ENCODE measurements around the gene CCSER2. TPM values are rescaled to one million over a fixed set of nuclear protein-coding genes. Genes with fewer than 3 reads are reported as not detected.
"Not testable (repeated sequence)": the region's sequence is repeated elsewhere in the genome, so short reads cannot be mapped to it uniquely, and the experiment has no call there.

Gene CCSER2, protein sequence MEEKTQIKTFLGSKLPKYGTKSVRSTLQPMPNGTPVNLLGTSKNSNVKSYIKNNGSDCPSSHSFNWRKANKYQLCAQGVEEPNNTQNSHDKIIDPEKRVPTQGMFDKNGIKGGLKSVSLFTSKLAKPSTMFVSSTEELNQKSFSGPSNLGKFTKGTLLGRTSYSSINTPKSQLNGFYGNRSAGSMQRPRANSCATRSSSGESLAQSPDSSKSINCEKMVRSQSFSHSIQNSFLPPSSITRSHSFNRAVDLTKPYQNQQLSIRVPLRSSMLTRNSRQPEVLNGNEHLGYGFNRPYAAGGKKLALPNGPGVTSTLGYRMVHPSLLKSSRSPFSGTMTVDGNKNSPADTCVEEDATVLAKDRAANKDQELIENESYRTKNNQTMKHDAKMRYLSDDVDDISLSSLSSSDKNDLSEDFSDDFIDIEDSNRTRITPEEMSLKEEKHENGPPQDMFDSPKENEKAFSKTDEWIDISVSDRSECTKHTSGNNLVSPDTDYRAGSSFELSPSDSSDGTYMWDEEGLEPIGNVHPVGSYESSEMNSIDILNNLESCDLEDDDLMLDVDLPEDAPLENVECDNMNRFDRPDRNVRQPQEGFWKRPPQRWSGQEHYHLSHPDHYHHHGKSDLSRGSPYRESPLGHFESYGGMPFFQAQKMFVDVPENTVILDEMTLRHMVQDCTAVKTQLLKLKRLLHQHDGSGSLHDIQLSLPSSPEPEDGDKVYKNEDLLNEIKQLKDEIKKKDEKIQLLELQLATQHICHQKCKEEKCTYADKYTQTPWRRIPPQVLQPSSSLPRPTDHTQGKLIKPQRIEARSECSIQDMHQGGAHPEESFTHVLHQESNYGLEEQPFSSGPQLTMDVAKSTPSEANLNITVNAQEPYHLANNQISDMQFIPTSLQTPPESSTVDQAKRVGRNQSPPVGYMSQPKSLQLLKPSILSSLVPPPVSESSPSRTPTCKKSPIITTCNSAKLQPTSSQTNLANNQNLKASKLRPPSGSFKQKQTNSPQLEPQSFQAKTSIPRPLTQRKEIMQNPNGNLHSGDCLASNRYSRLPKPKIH
- total RNA-seq (2021; ENCODE audit: unreplicated experiment), result 28.9 TPM
- 8.7 and 8.8 TPM in 2 replicates for polyA plus RNA-seq (2012)
- percentile 83 among the genes with signal in this experiment for Bru-seq, nascent RNA
- BruChase-seq, experiment 1, labeled RNA remaining after a 6-hour chase, result percentile 75 among the genes with signal in this experiment
- percentile 70 among the genes with signal in this experiment for BruChase-seq, experiment 2, labeled RNA remaining after a 2-hour chase
- long read RNA-seq, partial matches to known transcripts, result 62 of 71 reads
- long read RNA-seq, other reads (novel, unspliced or antisense), result 9 of 71 reads

DNA sequence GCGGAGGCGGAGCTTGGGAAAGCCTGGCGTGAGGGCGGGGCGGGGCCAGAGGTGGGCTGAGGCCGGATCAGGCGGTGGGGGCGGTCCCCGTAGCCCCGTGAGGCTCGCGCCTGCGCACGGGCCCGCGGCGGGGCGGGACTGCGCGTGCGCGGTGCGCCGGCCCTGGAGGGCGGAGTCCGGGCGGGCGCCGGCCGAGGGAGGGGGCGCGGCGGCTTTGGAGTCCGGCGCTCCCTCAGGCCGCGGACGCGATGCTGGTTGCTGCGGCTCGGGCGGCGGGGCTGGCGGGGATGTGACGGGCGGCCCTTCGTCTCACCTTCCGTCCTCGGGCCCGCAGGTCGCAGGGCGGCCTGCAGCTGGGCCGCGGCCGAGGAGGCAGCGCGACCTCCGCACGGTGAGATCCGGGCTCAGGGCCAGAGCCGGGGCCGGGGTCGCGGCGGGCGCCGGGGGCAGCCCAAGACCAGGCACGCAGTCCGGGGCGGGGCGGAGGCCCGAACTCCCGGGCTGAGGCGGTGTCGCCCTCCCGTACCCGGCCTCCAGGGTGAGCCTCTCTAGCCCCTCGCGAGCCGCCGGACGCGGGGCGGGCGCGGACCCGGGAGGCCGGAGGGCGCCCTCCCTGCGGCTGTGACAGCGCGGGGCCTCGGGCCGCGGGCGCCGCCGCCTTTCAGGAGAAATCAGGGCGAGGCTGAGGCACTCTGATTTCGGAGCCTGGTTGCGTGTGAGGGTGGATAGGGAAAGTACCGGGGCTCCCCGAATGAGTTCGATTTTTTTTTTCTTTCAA, at the start of gene CCSER2:
CCSER2 (plus strand) TSS at position 172 of the 778 bp plus-strand sequence. CDS start 42,464 bp downstream, outside the sequence.
- H2AFZ ChIP-seq (ENCODE audit: low read depth, low read length, poor library complexity, severe bottlenecking), result no peak within 1 kb of the TSS

DNA sequence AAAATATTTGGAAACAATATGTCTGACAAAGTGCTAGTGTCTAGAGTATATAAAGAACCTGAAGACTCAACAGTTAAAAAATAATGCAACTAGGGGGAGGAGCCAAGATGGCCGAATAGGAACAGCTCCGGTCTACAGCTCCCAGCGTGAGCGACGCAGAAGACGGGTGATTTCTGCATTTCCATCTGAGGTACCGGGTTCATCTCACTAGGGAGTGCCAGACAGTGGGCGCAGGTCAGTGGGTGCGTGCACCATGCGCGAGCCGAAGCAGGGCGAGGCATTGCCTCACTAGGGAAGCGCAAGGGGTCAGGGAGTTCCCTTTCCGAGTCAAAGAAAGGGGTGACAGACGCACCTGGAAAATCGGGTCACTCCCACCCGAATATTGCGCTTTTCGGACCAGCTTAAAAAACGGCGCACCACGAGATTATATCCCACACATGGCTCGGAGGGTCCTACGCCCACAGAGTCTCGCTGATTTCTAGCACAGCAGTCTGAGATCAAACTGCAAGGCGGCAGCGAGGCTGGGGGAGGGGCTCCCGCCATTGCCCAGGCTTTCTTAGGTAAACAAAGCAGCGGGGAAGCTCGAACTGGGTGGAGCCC, 48.4 kb upstream of the CCSER2 start:
- H3K4me2 ChIP-seq (ENCODE audit: low read length); ATAC-seq; H3K4me1 ChIP-seq (ENCODE audit: control insufficient read depth in 1 of 2, insufficient read depth in 2 of 2, low read length in 2 of 2); H3K9ac ChIP-seq (ENCODE audit: low read length); H3K36me3 ChIP-seq (ENCODE audit: control insufficient read depth in 1 of 2, insufficient read depth in 2 of 2, low read length in 2 of 2); H2AFZ ChIP-seq (ENCODE audit: low read depth, low read length, poor library complexity, severe bottlenecking); H3K27ac ChIP-seq (ENCODE audit: low read depth, low read length); DNase-seq (ENCODE audit: low read depth, low spot score); H3K9me3 ChIP-seq (ENCODE audit: control insufficient read depth in 1 of 2, insufficient read depth in 1 of 2, low read depth in 1 of 2, low read length in 2 of 2); H3K27me3 ChIP-seq (ENCODE audit: insufficient read depth, low read length); RAD21 ChIA-PET (ENCODE audit: low non-redundant PET in 1 of 2, low total read pairs in 2 of 2, uncharacterized antibody in 2 of 2, unreplicated experiment in 2 of 2); BruUV-seq (replicated peaks); intact Hi-C loops (cut with micrococcal nuclease); H3K79me2 ChIP-seq (ENCODE audit: insufficient read depth, low read length); H3K9me2 ChIP-seq (ENCODE audit: insufficient read depth); H4K20me1 ChIP-seq (ENCODE audit: insufficient read depth); H3K4me3 ChIP-seq (replicated peaks in 1 of 2; ENCODE audit: low read depth in 1 of 2, low read length in 2 of 2); POLR2A ChIA-PET: not testable (repeated sequence)
- CTCF ChIA-PET, result interaction anchor here (0.7 kb wide), 1 partner anchor 23 kb away, joined by 3 read pairs; no protein-coding TSS in a partner anchor

More for the DNA sequence above, at the start of gene CCSER2:
- peak within 1 kb of the TSS; percentile 71 for H3K9ac ChIP-seq (ENCODE audit: low read length)
- TF ChIP-seq POLR2AphosphoS5 (IDR thresholded peaks at IDR 0.05; ENCODE audit: low read depth, low read length), result peak; percentile 73
- no peak for TF ChIP-seq SP1 (IDR thresholded peaks at IDR 0.05; ENCODE audit: low read depth)
- peak; percentile 54 for TF ChIP-seq POLR2A (IDR thresholded peaks at IDR 0.05; ENCODE audit: borderline replicate concordance, extremely low read depth, insufficient read depth, insufficient read length)
- no peak for TF ChIP-seq FOSL1 (IDR thresholded peaks at IDR 0.05; ENCODE audit: low read depth)
- TF ChIP-seq TCF7L2 (IDR thresholded peaks at IDR 0.05; ENCODE audit: borderline replicate concordance, extremely low read depth, insufficient read depth, insufficient read length), result peak; percentile 89
- no peak for TF ChIP-seq RAD21 (IDR thresholded peaks at IDR 0.05; ENCODE audit: low read depth)
- no peak for TF ChIP-seq CBX3 (IDR thresholded peaks at IDR 0.05; ENCODE audit: low read depth)
- TF ChIP-seq ZFX (IDR thresholded peaks at IDR 0.05), result peak; percentile 94
- TF ChIP-seq SIN3A (IDR thresholded peaks at IDR 0.05; ENCODE audit: low read depth), result peak; percentile 16; the same call in 1 of the 2 replicates
- TF ChIP-seq, protein P1, sequence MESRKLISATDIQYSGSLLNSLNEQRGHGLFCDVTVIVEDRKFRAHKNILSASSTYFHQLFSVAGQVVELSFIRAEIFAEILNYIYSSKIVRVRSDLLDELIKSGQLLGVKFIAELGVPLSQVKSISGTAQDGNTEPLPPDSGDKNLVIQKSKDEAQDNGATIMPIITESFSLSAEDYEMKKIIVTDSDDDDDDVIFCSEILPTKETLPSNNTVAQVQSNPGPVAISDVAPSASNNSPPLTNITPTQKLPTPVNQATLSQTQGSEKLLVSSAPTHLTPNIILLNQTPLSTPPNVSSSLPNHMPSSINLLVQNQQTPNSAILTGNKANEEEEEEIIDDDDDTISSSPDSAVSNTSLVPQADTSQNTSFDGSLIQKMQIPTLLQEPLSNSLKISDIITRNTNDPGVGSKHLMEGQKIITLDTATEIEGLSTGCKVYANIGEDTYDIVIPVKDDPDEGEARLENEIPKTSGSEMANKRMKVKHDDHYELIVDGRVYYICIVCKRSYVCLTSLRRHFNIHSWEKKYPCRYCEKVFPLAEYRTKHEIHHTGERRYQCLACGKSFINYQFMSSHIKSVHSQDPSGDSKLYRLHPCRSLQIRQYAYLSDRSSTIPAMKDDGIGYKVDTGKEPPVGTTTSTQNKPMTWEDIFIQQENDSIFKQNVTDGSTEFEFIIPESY (IDR thresholded peaks at IDR 0.05; ENCODE audit: extremely low read depth, insufficient replicate concordance, low read length), result no peak
- H3K4me3 ChIP-seq (replicated peaks in 1 of 2; ENCODE audit: low read depth in 1 of 2, low read length in 2 of 2), result peak within 1 kb of the TSS; percentile 70 to 75
- H3K36me3 ChIP-seq (ENCODE audit: control insufficient read depth in 1 of 2, insufficient read depth in 2 of 2, low read length in 2 of 2), result no peaks in the 10 kb centered on the region
- no TSS peak for BruUV-seq (replicated peaks)
- H3K79me2 ChIP-seq (ENCODE audit: insufficient read depth, low read length), result peaks cover 45% of the 10 kb centered on the region
- peaks cover 11 to 28% of the 10 kb centered on the region in 2 experiments for H3K4me1 ChIP-seq (ENCODE audit: control insufficient read depth in 1 of 2, insufficient read depth in 2 of 2, low read length in 2 of 2)
- no peaks in the 10 kb centered on the region for H3K27me3 ChIP-seq (ENCODE audit: insufficient read depth, low read length)
- H3K27ac ChIP-seq (ENCODE audit: low read depth, low read length), result peak within 1 kb of the TSS; percentile 82
- no peak for DNase-seq (ENCODE audit: low read depth, low spot score)
- no peaks in the 10 kb centered on the region for H4K20me1 ChIP-seq (ENCODE audit: insufficient read depth)
- peak within 1 kb of the TSS; percentile 79 for H3K4me2 ChIP-seq (ENCODE audit: low read length)
- H3K9me3 ChIP-seq (ENCODE audit: control insufficient read depth in 1 of 2, insufficient read depth in 1 of 2, low read depth in 1 of 2, low read length in 2 of 2), result no peaks in the 10 kb centered on the region
- CTCF ChIA-PET, result interaction anchor here (0.9 to 1.4 kb wide), 4 partner anchors 24 to 209 kb away, joined by 3 to 9 read pairs (median 4); no protein-coding TSS in a partner anchor
- H3K9me2 ChIP-seq (ENCODE audit: insufficient read depth), result no peaks in the 10 kb centered on the region
- intact Hi-C loops (cut with micrococcal nuclease), result loop anchor here (5.0 kb wide), 1 partner anchor 61 kb away; no protein-coding TSS in a partner anchor
- POLR2A ChIA-PET, result interaction anchor here (1.0 to 2.1 kb wide), 4 partner anchors 10 to 209 kb away, joined by 3 to 6 read pairs (median 5); no protein-coding TSS in a partner anchor
- peak; percentile 89 for ATAC-seq
- RAD21 ChIA-PET (ENCODE audit: low non-redundant PET in 1 of 2, low total read pairs in 2 of 2, uncharacterized antibody in 2 of 2, unreplicated experiment in 2 of 2), result no interaction called here
